Tibial nerve (tissue), 3 donors: ENCODE data around the gene PPTC7.
"Not testable (repeated sequence)": the region's sequence is repeated elsewhere in the genome, so short reads cannot be mapped to it uniquely, and the experiment has no call there.

Experiments used
- POLR2A ChIP-seq, 2 donors: fragments of 450-650 bp; IDR thresholded peaks; one replicate each; pipeline ENCODE4 v1.6.1; 2017; ENCODE audit warnings: antibody characterized with exemption in 2 of 2, mild to moderate bottlenecking in 2 of 2, moderate library complexity in 2 of 2
- TF ChIP-seq, protein P1 (sequence below), 5 experiments: fragments of 200-600 bp in 3 of 5; fragments of 450-650 bp in 2 of 5; sonication (generic) in 3 of 5; IDR thresholded peaks; one replicate each; pipeline ENCODE4 v1.5.1; 2016 to 2019; ENCODE audit warnings: antibody characterized with exemption in 5 of 5, mild to moderate bottlenecking in 3 of 5, moderate library complexity in 2 of 5

DNA sequence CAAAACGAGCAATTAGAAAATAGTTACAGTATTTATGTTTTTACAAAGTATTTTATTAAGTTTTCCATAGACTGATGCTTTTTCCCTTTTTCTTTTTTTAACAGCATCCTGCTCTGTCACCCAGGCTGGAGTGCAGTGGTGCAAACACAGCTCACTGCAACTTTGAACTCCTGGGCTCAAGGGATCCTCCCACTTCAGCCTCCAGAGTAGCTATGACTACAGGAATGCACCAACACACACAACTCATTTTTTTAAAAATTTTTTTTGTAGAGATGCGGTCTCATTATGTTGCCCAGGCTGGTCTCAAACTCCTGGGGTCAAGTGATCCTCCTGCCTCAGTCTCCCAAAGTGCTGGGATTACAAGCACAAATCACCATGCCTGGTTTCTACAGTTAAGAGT, 24.2 kb downstream of the PPTC7 start:
- TF ChIP-seq, protein P1, sequence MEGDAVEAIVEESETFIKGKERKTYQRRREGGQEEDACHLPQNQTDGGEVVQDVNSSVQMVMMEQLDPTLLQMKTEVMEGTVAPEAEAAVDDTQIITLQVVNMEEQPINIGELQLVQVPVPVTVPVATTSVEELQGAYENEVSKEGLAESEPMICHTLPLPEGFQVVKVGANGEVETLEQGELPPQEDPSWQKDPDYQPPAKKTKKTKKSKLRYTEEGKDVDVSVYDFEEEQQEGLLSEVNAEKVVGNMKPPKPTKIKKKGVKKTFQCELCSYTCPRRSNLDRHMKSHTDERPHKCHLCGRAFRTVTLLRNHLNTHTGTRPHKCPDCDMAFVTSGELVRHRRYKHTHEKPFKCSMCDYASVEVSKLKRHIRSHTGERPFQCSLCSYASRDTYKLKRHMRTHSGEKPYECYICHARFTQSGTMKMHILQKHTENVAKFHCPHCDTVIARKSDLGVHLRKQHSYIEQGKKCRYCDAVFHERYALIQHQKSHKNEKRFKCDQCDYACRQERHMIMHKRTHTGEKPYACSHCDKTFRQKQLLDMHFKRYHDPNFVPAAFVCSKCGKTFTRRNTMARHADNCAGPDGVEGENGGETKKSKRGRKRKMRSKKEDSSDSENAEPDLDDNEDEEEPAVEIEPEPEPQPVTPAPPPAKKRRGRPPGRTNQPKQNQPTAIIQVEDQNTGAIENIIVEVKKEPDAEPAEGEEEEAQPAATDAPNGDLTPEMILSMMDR (IDR thresholded peaks at IDR 0.05) = not testable (repeated sequence)
- TF ChIP-seq POLR2A (IDR thresholded peaks at IDR 0.05) = not testable (repeated sequence)
